OCI-LY1 (cell line): Measurements from ENCODE around the gene TMEM212.

Experiments used
- H2AFZ ChIP-seq: fragments of 200-600 bp; sonication (generic), shearing (Covaris generic); 2 replicates; pipeline ENCODE4 v1.6.0; 2014; ENCODE audit warnings: antibody characterized with exemption, mild to moderate bottlenecking, low read length
- H3F3A ChIP-seq: fragments of 200-600 bp; sonication (generic), shearing (Covaris generic); 2 replicates; pipeline ENCODE4 v1.6.0; 2014; ENCODE audit warnings: mild to moderate bottlenecking, antibody characterized with exemption, low read length, moderate library complexity; ENCODE audit not compliant: insufficient read depth
- H3K27ac ChIP-seq: fragments of 200-600 bp; sonication (generic); 2 replicates; pipeline ENCODE4 v1.5.1; 2014; ENCODE audit warnings: low read length, mixed run types, mild to moderate bottlenecking, low read depth; ENCODE audit not compliant: poor library complexity, severe bottlenecking
- H3K27me3 ChIP-seq: fragments of 200-600 bp; sonication (generic); 2 replicates; pipeline ENCODE4 v1.6.0; 2014; ENCODE audit warnings: antibody characterized with exemption, mild to moderate bottlenecking, low read length, moderate library complexity; ENCODE audit not compliant: insufficient read depth
- H3K36me3 ChIP-seq: fragments of 200-600 bp; sonication (generic); 2 replicates; pipeline ENCODE4 v1.6.1; 2014; ENCODE audit warnings: mild to moderate bottlenecking, antibody characterized with exemption, low read length, moderate library complexity, mixed read lengths; ENCODE audit not compliant: insufficient read depth
- H3K4me1 ChIP-seq: fragments of 200-600 bp; sonication (generic); 2 replicates; pipeline ENCODE4 v1.5.1; 2014; ENCODE audit warnings: mild to moderate bottlenecking, low read length, moderate library complexity; ENCODE audit not compliant: insufficient read depth, severe bottlenecking
- H3K4me2 ChIP-seq: fragments of 200-600 bp; sonication (generic), shearing (Covaris generic); 2 replicates; pipeline ENCODE4 v1.6.1; 2014; ENCODE audit warnings: low read length
- H3K4me3 ChIP-seq: fragments of 200-600 bp; sonication (generic); 2 replicates; pipeline ENCODE4 v1.5.1; 2014; ENCODE audit warnings: low read length, low read depth, mild to moderate bottlenecking, mixed read lengths; ENCODE audit not compliant: poor library complexity, severe bottlenecking
- H3K79me2 ChIP-seq: fragments of 200-600 bp; shearing (Covaris generic); 2 replicates; pipeline ENCODE4 v1.6.1; 2016; ENCODE audit warnings: mixed run types, low read length, mixed read lengths; ENCODE audit not compliant: insufficient read depth
- H3K9ac ChIP-seq: fragments of 200-600 bp; sonication (generic), shearing (Covaris generic); 2 replicates; pipeline ENCODE4 v1.6.1; 2014; ENCODE audit warnings: mild to moderate bottlenecking, low read length, mixed read lengths
- H3K9me2 ChIP-seq: fragments of 200-600 bp; sonication (generic), shearing (Covaris generic); 2 replicates; pipeline ENCODE4 v1.6.1; 2014; ENCODE audit warnings: low read depth, mild to moderate bottlenecking, low read length, mixed read lengths
- H3K9me3 ChIP-seq: fragments of 200-600 bp; shearing (Covaris generic); 2 replicates; pipeline ENCODE4 v1.6.1; 2014; ENCODE audit warnings: low read length, mixed read lengths
- H4K20me1 ChIP-seq: fragments of 200-600 bp; sonication (generic), shearing (Covaris generic); 2 replicates; pipeline ENCODE4 v1.6.0; 2016; ENCODE audit warnings: mild to moderate bottlenecking, low read length; ENCODE audit not compliant: insufficient read depth
- EZH2 ChIP-seq: fragments of 200-600 bp; sonication (generic), shearing (Covaris generic); IDR thresholded peaks from 2 replicates; pipeline ENCODE4 v1.8.0; 2017; ENCODE audit warnings: borderline replicate concordance, mixed run types, mild to moderate bottlenecking, antibody characterized with exemption, low read length, moderate library complexity, mixed read lengths
- TF ChIP-seq, protein P1 (sequence below): fragments of 200-600 bp; sonication (generic), shearing (Covaris generic); IDR thresholded peaks from 2 replicates; pipeline ENCODE4 v1.5.1; 2017; ENCODE audit warnings: mild to moderate bottlenecking, antibody characterized with exemption, low read length, moderate library complexity, mixed read lengths

TMEM212 gene

DNA sequence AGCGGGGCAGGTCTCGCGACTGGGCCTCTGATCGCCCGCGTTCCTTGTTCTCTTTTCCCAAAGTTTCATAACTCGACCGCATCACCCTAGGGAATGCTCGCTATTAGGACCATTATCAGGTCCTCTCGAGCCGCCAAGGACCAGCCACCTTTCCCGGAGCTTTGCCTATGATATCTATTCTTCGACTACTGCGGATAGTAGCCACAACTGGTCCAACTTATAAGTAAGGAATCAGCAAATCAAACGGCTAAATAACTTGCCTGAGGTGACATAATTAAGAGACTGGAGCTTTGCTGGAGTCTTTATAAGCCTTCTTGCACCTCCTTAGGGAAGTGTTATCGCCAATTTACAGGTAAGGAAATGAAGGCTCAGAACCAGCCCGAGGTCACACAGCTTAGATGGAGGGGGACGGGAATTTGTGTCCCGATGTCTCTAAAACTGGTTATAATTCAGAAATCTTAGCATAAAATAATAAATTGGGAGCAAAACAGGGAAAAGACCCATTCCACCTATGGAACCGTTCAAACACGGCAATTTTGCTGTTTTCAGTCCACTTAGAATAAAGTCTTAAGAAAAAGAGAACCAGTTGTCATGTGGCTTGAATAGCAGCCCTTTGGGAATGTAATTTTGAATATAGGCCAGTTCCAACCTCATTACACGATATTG is 32.4 kb upstream of the TMEM212 start:
- no peaks in the 10 kb centered on the region for H3K9me3 ChIP-seq
- H3K9me2 ChIP-seq = no peaks in the 10 kb centered on the region
- H3K4me3 ChIP-seq = no peak overlapping the region
- no peak overlapping the region for H2AFZ ChIP-seq
- H3F3A ChIP-seq = no peaks in the 10 kb centered on the region
- no peaks in the 10 kb centered on the region for H3K36me3 ChIP-seq
- no peaks in the 10 kb centered on the region for H3K27me3 ChIP-seq
- no peak overlapping the region for H3K4me2 ChIP-seq
- no peaks in the 10 kb centered on the region for H3K79me2 ChIP-seq
- H3K4me1 ChIP-seq = no peaks in the 10 kb centered on the region
- TF ChIP-seq, protein P1, sequence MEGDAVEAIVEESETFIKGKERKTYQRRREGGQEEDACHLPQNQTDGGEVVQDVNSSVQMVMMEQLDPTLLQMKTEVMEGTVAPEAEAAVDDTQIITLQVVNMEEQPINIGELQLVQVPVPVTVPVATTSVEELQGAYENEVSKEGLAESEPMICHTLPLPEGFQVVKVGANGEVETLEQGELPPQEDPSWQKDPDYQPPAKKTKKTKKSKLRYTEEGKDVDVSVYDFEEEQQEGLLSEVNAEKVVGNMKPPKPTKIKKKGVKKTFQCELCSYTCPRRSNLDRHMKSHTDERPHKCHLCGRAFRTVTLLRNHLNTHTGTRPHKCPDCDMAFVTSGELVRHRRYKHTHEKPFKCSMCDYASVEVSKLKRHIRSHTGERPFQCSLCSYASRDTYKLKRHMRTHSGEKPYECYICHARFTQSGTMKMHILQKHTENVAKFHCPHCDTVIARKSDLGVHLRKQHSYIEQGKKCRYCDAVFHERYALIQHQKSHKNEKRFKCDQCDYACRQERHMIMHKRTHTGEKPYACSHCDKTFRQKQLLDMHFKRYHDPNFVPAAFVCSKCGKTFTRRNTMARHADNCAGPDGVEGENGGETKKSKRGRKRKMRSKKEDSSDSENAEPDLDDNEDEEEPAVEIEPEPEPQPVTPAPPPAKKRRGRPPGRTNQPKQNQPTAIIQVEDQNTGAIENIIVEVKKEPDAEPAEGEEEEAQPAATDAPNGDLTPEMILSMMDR = no peak
- no peak for TF ChIP-seq EZH2
- no peaks in the 10 kb centered on the region for H4K20me1 ChIP-seq
- no peak overlapping the region for H3K9ac ChIP-seq
- no peak overlapping the region for H3K27ac ChIP-seq

DNA sequence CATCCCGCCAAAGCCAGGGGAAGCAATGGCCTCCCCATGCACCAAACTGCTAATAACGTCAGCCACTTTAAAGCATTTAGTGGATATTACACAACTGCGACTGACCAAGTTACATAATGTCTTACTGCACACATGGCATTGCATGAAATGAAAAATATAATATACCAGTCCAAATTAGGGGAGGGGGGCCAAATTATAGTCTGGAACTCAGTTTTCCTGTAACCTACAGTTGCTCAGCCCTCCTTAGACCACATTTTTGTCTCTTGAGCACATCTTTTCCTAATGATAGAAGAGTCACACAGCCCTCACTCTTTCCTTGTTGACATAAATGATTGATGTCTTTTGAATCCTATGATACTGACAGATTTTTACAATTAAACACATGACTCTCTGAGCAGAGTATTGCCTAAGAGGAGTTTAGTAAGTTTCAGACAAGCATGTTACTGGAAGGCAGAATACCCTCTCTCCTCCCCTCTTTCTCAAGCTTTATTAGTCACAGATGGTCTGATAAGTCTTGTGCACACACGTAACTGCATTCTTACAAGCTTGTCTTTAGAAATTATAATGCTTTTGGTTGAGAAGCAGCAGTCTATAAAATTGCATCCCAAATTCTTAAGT is 31.7 kb upstream of the TMEM212 start:
- no peak overlapping the region for H3K4me3 ChIP-seq
- H3F3A ChIP-seq = no peaks in the 10 kb centered on the region
- no peak overlapping the region for H3K27ac ChIP-seq
- H3K4me2 ChIP-seq = no peak overlapping the region
- H3K9me3 ChIP-seq = no peaks in the 10 kb centered on the region
- no peaks in the 10 kb centered on the region for H3K9me2 ChIP-seq
- H3K4me1 ChIP-seq = no peaks in the 10 kb centered on the region
- H3K79me2 ChIP-seq = no peaks in the 10 kb centered on the region
- TF ChIP-seq, protein P1 = no peak
- H3K36me3 ChIP-seq = no peaks in the 10 kb centered on the region
- H3K27me3 ChIP-seq = no peaks in the 10 kb centered on the region
- H2AFZ ChIP-seq = no peak overlapping the region
- H3K9ac ChIP-seq = no peak overlapping the region
- no peaks in the 10 kb centered on the region for H4K20me1 ChIP-seq

DNA sequence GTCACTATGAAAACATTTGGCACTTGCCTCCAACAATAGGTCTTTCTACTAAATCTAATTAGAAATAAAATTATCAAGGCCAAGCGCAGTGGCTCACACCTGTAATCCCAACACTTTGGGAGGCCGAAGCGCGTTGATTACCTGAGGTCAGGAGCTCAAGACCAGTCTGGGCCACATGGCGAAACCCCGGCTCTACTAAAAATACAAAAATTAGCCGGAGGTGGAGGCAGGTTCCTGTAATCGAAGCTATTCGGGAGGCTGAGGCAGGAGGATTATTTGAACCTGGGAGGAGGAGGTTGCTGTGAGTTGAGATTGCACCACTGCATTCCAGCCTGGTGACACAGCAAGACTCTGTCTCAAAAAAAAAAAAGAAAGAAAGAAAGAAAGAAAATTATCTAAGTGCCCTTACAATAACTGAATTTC is 31.2 kb upstream of the TMEM212 start:
- Histone ChIP-seq H3K27ac (no peak overlapping the region), H3K27me3 (no peaks in the 10 kb centered on the region), H2AFZ (no peak overlapping the region), H3K36me3 (no peaks in the 10 kb centered on the region), H3K9me2 (no peaks in the 10 kb centered on the region), H3K4me2 (no peak overlapping the region), H3F3A (no peaks in the 10 kb centered on the region), H3K4me3 (no peak overlapping the region), H3K9me3 (no peaks in the 10 kb centered on the region), H3K9ac (no peak overlapping the region), H3K4me1 (no peaks in the 10 kb centered on the region), H3K79me2 (no peaks in the 10 kb centered on the region), H4K20me1 (no peaks in the 10 kb centered on the region)
- no peak for TF ChIP-seq EZH2
- TF ChIP-seq, protein P1 = no peak
